Neuronal stem cell (in vitro differentiated cells): ENCODE data around the gene NPTXR.

Experiments
- DNase-seq: peaks from one replicate; pipeline ENCODE4 v3.0.0-alpha.2; 2013; ENCODE audit warnings: low spot score
- H2AFZ ChIP-seq: one replicate; pipeline ENCODE4 v1.6.1; 2013; ENCODE audit warnings: mild to moderate bottlenecking, low read length, inconsistent platforms
- H2AK5ac ChIP-seq: 2 replicates; pipeline ENCODE4 v1.6.1; 2013; ENCODE audit warnings: low read depth, mild to moderate bottlenecking, inconsistent platforms, low read length, moderate library complexity, mixed read lengths
- H2BK120ac ChIP-seq: 2 replicates; pipeline ENCODE4 v1.6.1; 2013; ENCODE audit warnings: low read depth, mild to moderate bottlenecking, inconsistent platforms, low read length, moderate library complexity, mixed read lengths
- H2BK12ac ChIP-seq: one replicate; pipeline ENCODE4 v1.6.1; 2013; ENCODE audit warnings: low read length, inconsistent platforms
- H2BK15ac ChIP-seq: 2 replicates; pipeline ENCODE4 v1.6.1; 2013; ENCODE audit warnings: mild to moderate bottlenecking, low read length, inconsistent platforms, mixed read lengths
- H2BK5ac ChIP-seq: one replicate; pipeline ENCODE4 v1.6.1; 2013; ENCODE audit warnings: inconsistent platforms, mild to moderate bottlenecking, low read length, moderate library complexity
- H3K14ac ChIP-seq: one replicate; pipeline ENCODE4 v1.6.1; 2013; ENCODE audit warnings: low read length, inconsistent platforms
- H3K18ac ChIP-seq: 2 replicates; pipeline ENCODE4 v1.6.1; 2013; ENCODE audit warnings: low read length, inconsistent platforms
- H3K23ac ChIP-seq: 2 replicates; pipeline ENCODE4 v1.6.1; 2013; ENCODE audit warnings: low read depth, mild to moderate bottlenecking, mixed read lengths, low read length, inconsistent platforms; ENCODE audit not compliant: poor library complexity
- H3K27ac ChIP-seq: replicated peaks from 3 replicates; pipeline ENCODE4 v1.5.1; 2013; ENCODE audit warnings: low read length, inconsistent platforms
- H3K27me3 ChIP-seq, 3 experiments: 2 replicates each; pipeline ENCODE4 v1.6.1; 2013; ENCODE audit warnings: low read length in 3 of 3, mild to moderate bottlenecking in 2 of 3, inconsistent platforms in 1 of 3, low read depth in 1 of 3, mixed read lengths in 1 of 3, moderate library complexity in 1 of 3; ENCODE audit not compliant: control insufficient read depth in 3 of 3, insufficient read depth in 3 of 3
- H3K36me3 ChIP-seq, 2 donors: replicated peaks in 1 of 2; 2 replicates each; pipeline ENCODE4 v1.6.1; 2013; ENCODE audit warnings: low read length in 2 of 2; ENCODE audit not compliant: control insufficient read depth in 2 of 2, insufficient read depth in 2 of 2
- H3K4ac ChIP-seq: 2 replicates; pipeline ENCODE4 v1.6.1; 2013; ENCODE audit warnings: inconsistent platforms, mild to moderate bottlenecking, low read length, moderate library complexity
- H3K4me1 ChIP-seq, 2 donors: 1 replicate in 1 of 2; 2 replicates in 1 of 2; pipeline ENCODE4 v1.6.1; 2013; ENCODE audit warnings: low read length in 2 of 2, low read depth in 1 of 2; ENCODE audit not compliant: control insufficient read depth in 2 of 2, insufficient read depth in 1 of 2
- H3K4me2 ChIP-seq: one replicate; pipeline ENCODE4 v1.6.1; 2013; ENCODE audit warnings: mild to moderate bottlenecking, low read length, inconsistent platforms; ENCODE audit not compliant: insufficient read depth, poor library complexity, severe bottlenecking
- H3K4me3 ChIP-seq, 2 donors: 2 replicates each; pipeline ENCODE4 v1.5.1; 2013; ENCODE audit warnings: low read length in 2 of 2, mild to moderate bottlenecking in 2 of 2, inconsistent platforms in 1 of 2, moderate library complexity in 1 of 2
- H3K79me1 ChIP-seq: one replicate; pipeline ENCODE4 v1.6.1; 2013; ENCODE audit warnings: low read depth, mild to moderate bottlenecking, inconsistent platforms, low read length, moderate library complexity
- H3K9ac ChIP-seq: one replicate; pipeline ENCODE4 v1.6.1; 2013; ENCODE audit warnings: mild to moderate bottlenecking, low read depth, low read length, inconsistent platforms; ENCODE audit not compliant: poor library complexity
- H3K9me3 ChIP-seq, 2 donors: replicated peaks in 1 of 2; 2 replicates each; pipeline versions ENCODE3 to v1.6.1; 2013; ENCODE audit warnings: low read length in 2 of 2, mild to moderate bottlenecking in 2 of 2, inconsistent platforms in 1 of 2, low read depth in 1 of 2, mixed read lengths in 1 of 2, moderate library complexity in 1 of 2; ENCODE audit not compliant: control insufficient read depth in 2 of 2, insufficient read depth in 1 of 2
- H4K8ac ChIP-seq: one replicate; pipeline ENCODE4 v1.6.1; 2013; ENCODE audit warnings: low read depth, mild to moderate bottlenecking, inconsistent platforms, low read length, moderate library complexity
- H4K91ac ChIP-seq: one replicate; pipeline ENCODE4 v1.6.1; 2013; ENCODE audit warnings: low read length, low read depth, mild to moderate bottlenecking, inconsistent platforms; ENCODE audit not compliant: poor library complexity
- WGBS, 2 donors: extraction: QIAGEN DNeasy Blood & Tissue Kit; methylation state at CpG; one replicate each; pipeline ENCODE4 v1.1.7; 2013; ENCODE audit warnings: missing lambda C conversion rate in 2 of 2, mixed read lengths in 1 of 2; ENCODE audit not compliant: insufficient read length in 2 of 2, insufficient replicate concordance in 1 of 2; ENCODE audit errors: extremely low coverage in 2 of 2; 5-methylcytosine and 5-hydroxymethylcytosine counted together

Gene NPTXR

GRCh38 chr22:38871360-38872171 is 27.7 kb upstream of the NPTXR start:
- Histone ChIP-seq H2BK120ac (peak overlapping the region; percentile 20), H4K91ac (no peak overlapping the region), H3K4me3 (peak overlapping the region; percentile 88 to 93), H3K18ac (peak overlapping the region; percentile 89), H3K36me3 (peaks cover 22 to 31% of the 10 kb centered on the region in 2 donors), H3K79me1 (peaks cover 8% of the 10 kb centered on the region), H3K4me1 (peaks cover 12 to 20% of the 10 kb centered on the region in 2 donors), H4K8ac (no peak overlapping the region), H3K9me3 (no peaks in the 10 kb centered on the region), H2BK15ac (peak overlapping the region; percentile 69), H2BK12ac (no peak overlapping the region), H3K23ac (peak overlapping the region; percentile 23), H2BK5ac (peak overlapping the region; percentile 85), H3K27ac (peak overlapping the region; percentile 75), H3K9ac (peak overlapping the region; percentile 93), H2AFZ (peak overlapping the region; percentile 84), H3K4me2 (peak overlapping the region; percentile 68), H3K14ac (peak overlapping the region; percentile 78), H3K4ac (no peak overlapping the region), H2AK5ac (peak overlapping the region; percentile 41), H3K27me3 (peaks cover 0 to 13% (median 0%) of the 10 kb centered on the region in 3 experiments)
- no peak for DNase-seq
- no CpG with 5 or more reads among the region's 77 CpGs for WGBS, 2 donors

- Histone ChIP-seq H4K91ac (no peak overlapping the region), H3K36me3 (peaks cover 25 to 37% of the 10 kb centered on the region in 2 donors), H3K27me3 (peaks cover 0 to 10% (median 0%) of the 10 kb centered on the region in 3 experiments), H2BK12ac (no peak overlapping the region), H3K9me3 (no peaks in the 10 kb centered on the region), H2BK15ac (no peak overlapping the region), H2BK120ac (no peak overlapping the region), H3K4me1 (peaks cover 12 to 20% of the 10 kb centered on the region in 2 donors), H3K4me3 (peak overlapping the region; percentile 88 to 93), H3K18ac (no peak overlapping the region), H3K4me2 (peak overlapping the region; percentile 68), H3K79me1 (peaks cover 11% of the 10 kb centered on the region), H2AFZ (peak overlapping the region; percentile 84), H2BK5ac (peak overlapping the region; percentile 85), H3K4ac (no peak overlapping the region), H3K23ac (no peak overlapping the region), H3K14ac (no peak overlapping the region), H4K8ac (no peak overlapping the region), H3K9ac (peak overlapping the region; percentile 64), H3K27ac (peak overlapping the region; percentile 75), H2AK5ac (peak overlapping the region; percentile 41)
- no CpG with 5 or more reads among the region's 2 CpGs for WGBS, 2 donors
- DNase-seq, result no peak
Measured at GRCh38 chr22:38870791-38871359, 27.0 kb upstream of the NPTXR start.

DNA sequence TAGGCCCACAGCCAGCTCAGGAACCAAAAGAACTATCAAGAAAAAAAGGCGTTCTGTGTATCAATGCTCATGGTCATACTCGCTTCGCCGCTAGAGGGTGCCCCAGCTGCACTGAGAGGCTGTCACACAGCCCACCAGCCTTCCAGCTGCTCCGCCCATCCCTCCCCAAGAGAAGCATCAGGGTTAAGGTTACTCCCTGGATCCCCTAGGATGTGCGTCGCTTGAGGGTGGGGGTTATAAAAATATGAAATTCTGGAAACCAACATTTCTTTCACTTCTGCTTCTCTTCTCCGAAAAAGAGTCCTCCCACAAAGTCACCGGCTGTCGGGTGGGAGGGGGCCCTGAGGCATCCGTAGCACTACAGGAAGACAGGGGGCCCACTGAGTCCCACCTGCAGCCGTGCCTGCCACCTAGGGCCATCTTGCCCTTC is 26.5 kb upstream of the NPTXR start:
- Histone ChIP-seq H2BK15ac (no peak overlapping the region), H3K4me3 (peak overlapping the region in 1 of 2 donors; percentile 93), H3K18ac (no peak overlapping the region), H3K27ac (no peak overlapping the region), H2BK120ac (no peak overlapping the region), H2BK12ac (no peak overlapping the region), H3K36me3 (peaks cover 29 to 42% of the 10 kb centered on the region in 2 donors), H3K14ac (no peak overlapping the region), H3K9me3 (no peaks in the 10 kb centered on the region), H2BK5ac (no peak overlapping the region), H3K4ac (no peak overlapping the region), H4K91ac (no peak overlapping the region), H4K8ac (no peak overlapping the region), H3K79me1 (peaks cover 11% of the 10 kb centered on the region), H3K4me1 (peaks cover 12 to 21% of the 10 kb centered on the region in 2 donors), H3K23ac (no peak overlapping the region), H3K9ac (no peak overlapping the region), H3K27me3 (peaks cover 0 to 10% (median 0%) of the 10 kb centered on the region in 3 experiments), H2AFZ (no peak overlapping the region), H2AK5ac (no peak overlapping the region), H3K4me2 (peak overlapping the region; percentile 68)
- DNase-seq, result peak; percentile 80
- WGBS, 2 donors, result no CpG with 5 or more reads among the region's 12 CpGs

- no peak for DNase-seq
- WGBS, 2 donors, result no CpG with 5 or more reads among the region's 3 CpGs
- no peak overlapping the region for H3K4me2 ChIP-seq
- peaks cover 12 to 25% of the 10 kb centered on the region in 2 donors for H3K4me1 ChIP-seq
- no peak overlapping the region for H4K91ac ChIP-seq
- no peak overlapping the region for H2AFZ ChIP-seq
- H3K14ac ChIP-seq, result no peak overlapping the region
- no peak overlapping the region for H3K18ac ChIP-seq
- no peak overlapping the region for H4K8ac ChIP-seq
- H3K4me3 ChIP-seq, result no peak overlapping the region
- H3K27me3 ChIP-seq, result peaks cover 0 to 5% (median 0%) of the 10 kb centered on the region in 3 experiments
- no peak overlapping the region for H2AK5ac ChIP-seq
- no peak overlapping the region for H3K9ac ChIP-seq
- no peak overlapping the region for H2BK5ac ChIP-seq
- H3K36me3 ChIP-seq, result peaks cover 34 to 49% of the 10 kb centered on the region in 2 donors
- no peak overlapping the region for H3K23ac ChIP-seq
- no peak overlapping the region for H2BK15ac ChIP-seq
- H3K79me1 ChIP-seq, result peaks cover 14% of the 10 kb centered on the region
- no peak overlapping the region for H2BK120ac ChIP-seq
- no peak overlapping the region for H3K4ac ChIP-seq
- H3K27ac ChIP-seq, result no peak overlapping the region
- H2BK12ac ChIP-seq, result no peak overlapping the region
- H3K9me3 ChIP-seq, result no peaks in the 10 kb centered on the region
Measured at GRCh38 chr22:38869663-38870062, 25.8 kb upstream of the NPTXR start.
